NK-92 (cell line): ENCODE measurements around the gene BRDT.
"Not testable (repeated sequence)": the region's sequence is repeated elsewhere in the genome, so short reads cannot be mapped to it uniquely, and the experiment has no call there.

Source experiments
- DNase-seq: peaks from one replicate; lab custom pipeline; 2025; ENCODE audit not compliant: unreplicated experiment; lab: John Stamatoyannopoulos, UW

The BRDT gene

GRCh38 chr1:91981996-91982609 lies 32.9 kb downstream of the BRDT start:
- no peak for DNase-seq

- no peak for DNase-seq
These were observed 44.1 kb downstream of the BRDT start for GRCh38 chr1:91993256-91993655.

- DNase-seq = no peak
These were observed 48.5 kb downstream of the BRDT start for GRCh38 chr1:91997607-91998195.

GRCh38 chr1:92004129-92004528 lies 54.9 kb downstream of the BRDT start:
- DNase-seq = no peak

GRCh38 chr1:92013923-92014322 lies 64.7 kb downstream of the BRDT start:
- DNase-seq = no peak

GRCh38 chr1:92016720-92017316 lies 67.6 kb downstream of the BRDT start:
- DNase-seq = no peak

GRCh38 chr1:92017656-92018055 lies 68.5 kb downstream of the BRDT start:
- no peak for DNase-seq

- DNase-seq = not testable (repeated sequence)
These were observed 76.8 kb downstream of the BRDT start for GRCh38 chr1:92026042-92026441.

- no peak for DNase-seq
These were observed 77.6 kb downstream of the BRDT start for GRCh38 chr1:92026806-92027205.

GRCh38 chr1:92029241-92029922 lies 80.2 kb downstream of the BRDT start:
- no peak for DNase-seq

GRCh38 chr1:92030656-92031107 lies 81.5 kb downstream of the BRDT start:
- DNase-seq = no peak

GRCh38 chr1:92031281-92032110 lies 82.3 kb downstream of the BRDT start:
- no peak for DNase-seq

GRCh38 chr1:92037400-92037799 lies 88.2 kb downstream of the BRDT start:
- DNase-seq = no peak

- DNase-seq = no peak
These were observed 89.6 kb downstream of the BRDT start for GRCh38 chr1:92038695-92039346.

GRCh38 chr1:92040971-92041370 lies 91.8 kb downstream of the BRDT start:
- DNase-seq = no peak

GRCh38 chr1:92043621-92044020 lies 94.4 kb downstream of the BRDT start:
- no peak for DNase-seq

GRCh38 chr1:92045766-92046495 lies 96.7 kb downstream of the BRDT start:
- DNase-seq = no peak

- DNase-seq = no peak
These were observed 102.7 kb downstream of the BRDT start for GRCh38 chr1:92051948-92052347.
